Activated CD4-positive, CD25-positive, alpha-beta regulatory T cell treated with anti-CD3 and anti-CD28 coated beads, Interleukin-2, amount 50 U/mL, for 72 hours (primary cell): ENCODE results near the gene CNPY3.
"Not testable (repeated sequence)": the region's sequence is repeated elsewhere in the genome, so short reads cannot be mapped to it uniquely, and the experiment has no call there.

Experiments
- DNase-seq: peaks from one replicate; pipeline ENCODE4 v3.0.0; 2021

The CNPY3 gene

DNA sequence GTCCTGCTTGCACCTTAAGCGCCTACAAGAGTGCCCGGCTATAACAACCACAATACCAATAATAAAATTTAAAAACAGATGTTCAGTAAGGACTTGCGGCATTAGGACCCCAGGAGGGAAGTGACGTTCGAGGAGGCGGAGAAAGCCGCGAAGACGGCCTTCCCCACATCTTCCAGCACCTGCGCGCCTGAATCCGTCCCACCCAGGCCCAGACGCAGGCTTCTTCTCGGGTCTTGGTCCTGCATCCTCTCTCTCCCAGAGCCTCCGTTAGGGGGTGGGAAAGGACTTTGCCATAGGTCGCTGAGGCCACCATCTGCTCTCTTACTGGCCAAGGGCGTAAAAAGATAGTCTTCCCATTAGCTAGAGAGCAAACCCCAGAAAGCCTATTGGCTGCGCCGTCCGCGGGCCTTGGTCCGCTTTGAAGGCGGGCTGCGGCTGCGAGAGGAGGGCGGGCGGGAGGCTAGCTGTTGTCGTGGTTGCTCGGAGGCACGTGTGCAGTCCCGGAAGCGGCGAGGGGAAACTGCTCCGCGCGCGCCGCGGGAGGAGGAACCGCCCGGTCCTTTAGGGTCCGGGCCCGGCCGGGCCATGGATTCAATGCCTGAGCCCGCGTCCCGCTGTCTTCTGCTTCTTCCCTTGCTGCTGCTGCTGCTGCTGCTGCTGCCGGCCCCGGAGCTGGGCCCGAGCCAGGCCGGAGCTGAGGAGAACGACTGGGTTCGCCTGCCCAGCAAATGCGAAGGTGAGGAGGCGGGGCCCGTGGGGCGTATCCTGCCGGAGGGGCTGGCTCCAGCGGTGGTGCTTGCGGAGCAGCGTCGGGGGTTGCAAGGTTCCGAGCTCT, at the start of gene CNPY3:
CNPY3 (plus strand) TSS at position 495 of the 835 bp plus-strand sequence; CDS start at position 586, 91 bp downstream.
- DNase-seq, result peak; percentile 91

DNA sequence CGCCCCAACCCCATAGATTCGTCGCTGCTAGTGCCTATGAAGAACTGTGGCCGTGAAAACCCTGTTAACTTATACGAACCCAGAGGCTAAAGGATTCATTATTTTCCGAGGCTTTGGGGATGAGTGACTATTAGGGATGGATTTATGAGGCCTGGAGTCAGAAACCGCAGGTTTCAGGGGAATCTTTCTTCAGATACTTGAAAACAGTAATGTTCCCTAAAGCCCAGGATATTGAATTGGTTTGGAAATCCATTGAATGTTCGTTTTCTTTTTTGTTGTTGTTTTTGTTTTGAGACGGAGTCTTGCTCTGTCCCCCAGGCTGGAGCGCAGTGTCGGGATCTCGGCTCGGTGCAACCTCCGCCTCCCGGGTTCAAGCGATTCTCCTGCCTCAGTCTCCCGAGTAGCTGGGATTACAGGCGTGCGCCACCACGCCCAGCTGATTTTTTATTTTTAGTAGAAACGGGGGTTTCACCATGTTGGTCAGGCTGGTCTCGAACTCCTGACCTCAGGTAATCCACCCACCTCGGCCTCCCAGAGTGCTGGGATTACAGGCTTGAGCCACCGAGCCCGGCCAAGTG, 49.0 kb upstream of the CNPY3 start:
- DNase-seq, result peak; percentile 30

DNA sequence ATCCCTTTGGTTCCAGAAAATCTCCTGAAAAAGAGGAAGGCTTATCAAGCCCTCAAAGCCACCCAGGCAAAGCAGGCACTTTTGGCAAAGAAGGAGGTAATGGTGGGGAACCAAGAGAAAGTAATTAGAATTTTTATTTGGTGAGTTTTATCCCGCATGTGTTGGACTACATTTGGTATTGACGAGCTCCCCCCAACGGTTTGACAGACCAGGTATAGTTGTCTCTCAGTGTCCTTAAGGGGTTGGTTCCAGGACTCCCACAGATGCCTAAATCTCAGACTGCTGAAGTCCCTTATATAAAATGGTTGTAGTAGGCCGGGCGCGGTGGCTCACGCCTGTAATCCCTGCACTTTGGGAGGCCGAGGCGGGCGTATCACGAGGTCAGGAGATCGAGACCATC, 48.4 kb upstream of the CNPY3 start:
- not testable (repeated sequence) for DNase-seq

DNA sequence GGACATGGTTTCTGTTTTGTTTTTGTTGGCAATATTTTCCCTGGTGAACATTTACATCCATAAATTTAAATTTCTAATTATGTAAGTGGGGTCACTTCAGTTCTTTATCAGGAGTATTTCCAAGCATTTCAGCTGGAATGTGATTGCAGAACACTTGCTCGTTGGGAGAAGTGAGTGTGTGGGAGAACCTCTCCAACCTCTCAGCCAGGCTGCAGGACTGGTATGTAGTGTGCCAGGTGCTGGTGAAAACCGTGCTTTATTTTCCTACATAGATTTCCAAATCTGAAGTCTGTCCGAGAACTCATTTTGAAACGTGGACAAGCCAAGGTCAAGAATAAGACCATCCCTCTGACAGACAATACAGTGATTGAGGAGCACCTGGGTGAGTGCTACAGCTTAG, 43.6 kb upstream of the CNPY3 start:
- DNase-seq, result no peak

DNA sequence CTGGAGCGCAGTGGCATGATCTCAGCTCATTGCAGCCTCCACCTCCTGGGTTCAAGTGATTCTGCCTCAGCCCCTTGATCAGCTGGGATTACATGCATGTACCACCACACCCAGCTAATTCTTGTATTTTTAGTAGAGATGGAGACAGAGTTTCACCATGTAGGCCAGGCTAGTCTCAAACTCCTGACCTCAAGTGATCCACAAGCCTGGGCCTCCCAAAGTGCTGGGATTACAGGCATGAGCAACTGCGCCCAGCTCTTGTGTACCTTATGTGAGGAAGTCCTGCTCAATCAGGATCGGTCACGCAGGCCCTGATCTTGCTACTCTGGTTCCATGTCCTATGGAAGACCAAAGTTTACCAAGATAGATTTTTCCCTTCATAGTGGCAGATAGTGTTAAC, 41.1 kb upstream of the CNPY3 start:
- not testable (repeated sequence) for DNase-seq

DNA sequence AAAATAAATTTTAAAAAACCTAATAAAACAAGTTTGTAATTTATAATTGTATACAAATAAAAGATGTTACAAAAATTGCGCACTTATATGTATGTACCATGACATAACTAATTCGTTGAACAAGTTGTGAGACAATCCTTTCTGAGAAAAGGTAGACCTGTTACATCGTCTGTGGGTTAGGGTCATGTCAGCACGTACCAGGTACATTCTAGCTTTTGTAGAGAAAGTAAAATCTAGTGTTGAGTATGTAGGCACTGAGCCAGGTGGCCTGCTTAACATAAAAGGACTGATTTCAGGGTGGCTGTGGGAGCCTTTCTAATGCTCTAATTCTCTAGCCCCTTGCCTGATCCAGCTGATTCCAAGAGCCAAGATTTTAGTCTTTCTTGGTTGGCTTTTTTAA, 39.5 kb upstream of the CNPY3 start:
- DNase-seq, result no peak

DNA sequence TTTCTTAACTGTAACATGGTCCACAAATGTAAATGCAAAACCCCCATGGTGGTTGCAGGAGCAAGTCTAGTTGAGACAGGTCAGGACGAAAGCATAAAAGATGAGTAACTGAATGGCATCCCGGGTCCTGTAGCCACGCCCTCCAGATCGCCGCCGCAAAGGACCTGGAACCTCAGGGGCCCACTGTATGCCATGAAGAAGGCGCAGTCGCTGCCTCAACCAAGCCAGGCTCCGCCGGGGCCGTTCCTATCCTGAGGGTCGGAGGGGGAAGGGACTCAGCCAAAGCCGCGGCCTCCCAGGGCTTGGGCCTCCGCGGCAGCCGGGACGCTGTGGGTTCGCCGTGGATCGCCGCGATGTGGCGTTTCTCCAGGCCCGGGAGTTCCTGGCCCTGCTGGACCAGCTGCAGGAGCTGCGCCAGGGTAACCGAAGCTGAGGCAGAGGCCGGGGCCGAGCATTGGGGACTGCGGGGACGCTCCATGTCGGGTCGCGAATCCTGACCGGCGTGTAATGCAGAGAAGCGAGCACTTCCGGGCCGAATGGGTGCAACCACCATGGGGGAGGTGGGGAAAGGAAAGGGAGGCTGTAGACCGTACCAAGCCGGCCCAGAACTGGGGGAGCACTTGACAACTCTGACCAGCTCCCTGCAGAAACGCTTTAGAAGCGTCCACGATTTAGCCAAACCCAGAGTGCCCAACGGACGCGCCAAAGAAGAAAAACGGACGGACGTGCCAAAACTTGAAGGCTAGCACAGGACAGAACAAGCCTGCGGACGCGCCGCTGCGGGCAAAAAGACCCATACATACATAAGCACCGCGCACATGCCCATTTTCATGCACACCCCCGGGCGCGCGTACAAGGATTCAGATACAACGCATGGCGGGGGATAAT, 38.7 kb upstream of the CNPY3 start:
- peak; percentile 89 for DNase-seq

DNA sequence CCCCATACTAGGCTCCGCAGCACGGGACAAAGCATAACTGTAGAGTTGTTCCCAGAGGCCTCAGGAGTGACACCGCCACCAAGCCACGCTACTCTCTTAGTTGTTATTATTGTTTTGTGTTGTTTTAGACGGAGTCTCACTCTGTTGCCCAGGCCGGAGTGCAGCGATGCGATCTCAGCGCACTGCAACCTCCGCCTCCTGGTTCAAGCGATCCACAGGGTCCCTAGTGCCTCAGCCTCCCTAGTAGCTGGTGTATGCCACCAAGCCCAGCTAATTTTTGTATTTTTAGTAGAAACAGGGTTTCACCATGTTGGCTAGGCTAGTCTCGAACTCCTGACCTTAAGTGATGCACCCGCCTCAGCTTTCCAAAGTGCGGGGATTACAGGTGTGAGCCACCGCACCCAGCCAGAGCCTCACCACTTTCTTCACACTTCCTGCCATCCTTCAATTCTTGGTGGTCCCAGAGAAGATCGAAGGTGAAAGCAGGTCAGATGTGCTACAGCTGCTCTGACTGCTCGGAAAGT, 38.0 kb upstream of the CNPY3 start:
- DNase-seq, result no peak

DNA sequence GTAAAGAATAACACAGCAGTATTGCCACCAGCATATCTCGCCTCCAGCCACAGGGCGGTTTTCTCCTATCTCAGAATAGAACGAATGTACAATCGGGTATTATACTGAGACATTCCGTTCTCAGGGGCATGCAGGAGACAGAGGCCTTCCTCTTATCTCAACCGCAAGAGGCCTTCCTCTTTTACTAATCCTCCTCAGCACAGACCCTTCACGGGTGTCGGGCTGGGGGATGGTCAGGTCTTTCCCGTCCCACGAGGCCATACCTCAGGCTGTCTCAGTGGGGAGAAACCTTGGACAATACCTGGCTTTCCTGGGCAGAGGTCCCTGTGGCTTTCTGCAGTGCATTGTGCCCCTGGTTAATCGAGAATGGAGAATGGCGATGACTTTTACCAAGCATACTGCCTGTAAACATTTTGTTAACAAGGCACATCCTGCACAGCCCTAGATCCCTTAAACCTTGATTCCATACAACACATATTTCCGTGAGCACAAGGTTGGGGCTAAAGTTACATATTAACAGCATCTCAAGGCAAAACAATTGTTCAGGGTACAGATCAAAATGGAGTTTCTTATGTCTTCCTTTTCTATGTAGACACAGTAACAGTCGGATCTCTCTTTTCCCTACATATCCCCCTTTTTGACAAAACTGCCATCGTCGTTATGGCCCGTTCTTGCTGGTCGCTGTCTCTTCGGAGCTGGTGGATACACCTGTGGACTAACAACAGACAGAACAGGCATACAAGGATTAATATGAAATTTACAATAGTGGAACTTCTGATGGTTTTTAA, 35.0 kb upstream of the CNPY3 start:
- DNase-seq, result not testable (repeated sequence)

DNA sequence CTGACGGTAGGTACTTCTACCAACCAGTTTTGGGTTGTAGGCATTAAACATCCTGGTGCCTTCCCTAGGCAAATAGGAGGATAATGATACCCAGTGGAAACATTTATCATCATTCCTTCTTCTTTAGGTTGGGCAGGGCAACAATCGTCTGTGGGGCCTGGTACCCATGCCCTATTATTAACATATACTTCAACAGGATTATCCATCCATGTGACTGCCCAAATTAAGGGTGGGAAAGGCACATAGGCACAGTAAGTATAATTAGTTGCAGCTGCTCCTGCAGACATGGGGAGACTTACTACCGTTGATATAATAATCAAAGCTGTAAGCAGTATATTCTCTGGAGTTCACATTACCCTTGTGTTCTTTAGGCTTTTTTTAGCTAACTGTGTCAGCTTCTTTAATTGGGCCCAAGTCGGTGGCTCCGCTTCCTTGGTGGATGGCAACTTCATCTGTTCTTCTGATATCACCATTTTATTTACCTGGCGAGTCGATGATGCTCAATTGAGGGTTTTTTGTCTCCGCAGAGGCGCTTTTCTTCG, 33.0 kb upstream of the CNPY3 start:
- no peak for DNase-seq

DNA sequence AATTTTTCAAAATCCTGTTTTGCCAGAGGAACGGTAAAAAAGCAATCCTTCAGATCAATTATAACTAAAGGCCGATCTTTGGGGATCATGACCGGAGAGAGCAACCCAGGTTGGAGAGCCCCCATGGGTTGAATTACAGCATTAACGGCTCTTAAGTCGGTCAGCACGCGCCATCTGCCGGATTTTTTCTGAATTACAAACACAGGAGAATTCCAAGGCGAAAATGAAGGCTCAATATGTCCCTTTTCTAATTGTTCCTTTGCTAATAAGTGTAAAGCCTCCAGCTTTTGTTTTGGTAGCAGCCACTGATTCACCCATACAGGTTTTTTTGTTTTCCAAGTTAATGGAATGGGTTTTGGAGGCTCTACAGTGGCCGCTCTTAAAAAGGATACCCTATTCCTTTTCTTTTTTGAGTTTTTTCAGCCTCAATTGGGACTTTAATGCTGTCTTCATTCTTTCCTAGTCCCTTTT, 30.4 kb upstream of the CNPY3 start:
- DNase-seq, result peak; percentile 64

DNA sequence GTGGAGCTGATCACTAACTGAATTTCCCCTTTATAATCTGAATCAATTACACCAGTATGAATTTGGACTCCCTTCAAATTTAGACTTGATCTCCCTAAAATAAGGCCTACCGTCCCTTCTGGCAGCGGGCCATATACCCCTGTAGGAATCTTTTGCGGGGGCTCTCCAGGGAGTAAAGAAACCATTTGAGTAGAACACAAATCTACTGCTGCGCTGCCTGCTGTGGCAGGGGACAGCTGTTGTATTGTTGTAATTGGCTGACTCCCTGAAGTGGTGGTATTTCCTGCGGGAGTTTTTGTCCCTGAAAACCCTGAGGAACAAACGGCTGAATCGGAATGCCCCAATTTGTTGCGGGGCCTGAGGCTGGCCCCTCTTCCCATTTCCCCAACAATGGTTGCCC, 29.4 kb upstream of the CNPY3 start:
- no peak for DNase-seq

DNA sequence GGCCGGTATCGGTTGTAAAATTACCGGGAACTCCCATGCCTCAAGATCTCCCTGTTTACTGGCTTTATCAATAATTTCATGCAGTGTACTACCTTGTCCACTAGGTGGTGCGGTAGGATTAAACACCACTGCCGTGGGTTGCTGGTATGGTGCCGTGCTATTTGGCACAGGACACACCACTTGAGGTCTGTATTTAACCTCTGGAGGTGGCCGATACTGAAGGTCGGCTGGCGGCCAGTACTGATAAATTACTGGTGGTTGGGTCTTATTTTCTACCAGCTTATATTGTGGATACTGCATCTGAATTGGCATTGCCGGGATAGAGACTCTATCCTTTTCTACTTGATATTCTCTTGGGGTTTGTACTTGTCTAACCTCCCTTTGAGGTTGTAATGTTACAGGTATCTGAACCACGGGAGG, 27.7 kb upstream of the CNPY3 start:
- DNase-seq, result peak; percentile 59

DNA sequence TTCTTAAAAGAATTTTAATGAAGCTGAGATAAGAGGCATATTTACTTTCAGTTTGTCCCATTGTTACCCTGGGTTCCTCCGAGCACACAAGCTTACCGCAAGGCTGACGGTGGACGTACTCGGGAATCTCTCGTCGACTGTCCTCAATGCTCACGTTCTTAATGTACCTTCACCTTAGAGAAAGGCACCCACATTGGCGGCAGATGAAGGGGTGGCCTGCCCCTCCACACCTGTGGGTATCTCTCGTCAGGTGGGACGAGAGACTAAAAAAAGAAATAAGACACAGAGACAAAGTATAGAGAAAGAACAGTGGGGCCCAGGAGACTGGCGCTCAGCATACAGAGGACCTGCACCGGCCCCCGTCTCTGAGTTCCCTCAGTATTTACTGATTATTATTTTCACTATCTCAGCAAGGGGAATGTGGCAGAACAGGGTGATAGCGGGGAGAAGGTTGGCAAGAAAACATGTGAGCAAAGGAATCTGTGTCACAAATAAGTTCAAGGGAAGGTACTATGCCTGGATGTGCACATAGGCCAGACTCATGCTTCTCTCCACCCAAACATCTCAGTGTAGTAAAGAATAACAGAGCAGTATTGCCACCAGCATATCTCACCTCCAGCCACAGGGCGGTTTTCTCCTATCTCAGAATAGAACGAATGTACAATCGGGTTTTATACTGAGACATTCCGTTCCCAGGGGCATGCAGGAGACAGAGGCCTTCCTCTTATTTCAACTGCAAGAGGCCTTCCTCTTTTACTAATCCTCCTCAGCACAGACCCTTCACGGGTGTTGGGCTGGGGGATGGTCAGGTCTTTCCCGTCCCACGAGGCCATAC, 26.6 kb upstream of the CNPY3 start:
- DNase-seq, result not testable (repeated sequence)

DNA sequence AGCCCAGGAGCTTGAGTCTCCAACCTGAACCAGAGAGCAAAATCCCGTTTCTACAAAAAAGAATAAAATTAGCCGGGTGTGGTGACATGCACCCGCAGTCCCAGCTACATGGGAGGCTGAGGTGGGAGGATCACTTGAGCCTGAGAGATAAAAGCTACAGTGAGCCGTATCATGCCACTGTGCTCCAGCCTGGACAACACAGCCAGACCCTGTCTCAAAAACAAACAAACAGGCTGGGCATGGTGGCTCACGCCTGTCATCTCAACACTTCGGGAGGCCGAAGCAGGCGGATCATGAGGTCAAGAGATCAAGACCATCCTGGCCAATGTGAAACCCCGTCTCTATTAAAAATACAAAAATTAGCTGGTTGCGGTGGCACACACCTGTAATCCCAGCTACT, 24.8 kb upstream of the CNPY3 start:
- no peak for DNase-seq

DNA sequence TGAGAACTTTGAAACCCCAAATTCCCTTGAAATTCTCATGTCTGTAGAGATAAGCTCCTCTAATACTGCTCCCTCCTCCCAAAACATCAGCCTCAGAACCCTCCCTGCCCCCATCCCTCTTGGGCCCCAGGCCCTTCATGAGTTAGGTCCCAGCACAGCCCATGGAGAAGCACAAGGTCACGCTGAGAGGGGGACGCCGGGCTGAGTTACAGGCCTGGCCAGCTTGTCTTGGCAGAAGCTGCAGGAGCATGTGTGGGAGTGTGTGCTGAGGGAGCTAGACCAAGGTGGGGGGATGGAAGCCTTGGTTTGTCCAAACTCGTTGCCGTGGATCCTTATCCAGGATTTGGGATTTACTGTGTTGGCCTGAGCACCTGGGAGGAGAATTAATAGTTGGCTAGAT, 21.9 kb upstream of the CNPY3 start:
- no peak for DNase-seq

DNA sequence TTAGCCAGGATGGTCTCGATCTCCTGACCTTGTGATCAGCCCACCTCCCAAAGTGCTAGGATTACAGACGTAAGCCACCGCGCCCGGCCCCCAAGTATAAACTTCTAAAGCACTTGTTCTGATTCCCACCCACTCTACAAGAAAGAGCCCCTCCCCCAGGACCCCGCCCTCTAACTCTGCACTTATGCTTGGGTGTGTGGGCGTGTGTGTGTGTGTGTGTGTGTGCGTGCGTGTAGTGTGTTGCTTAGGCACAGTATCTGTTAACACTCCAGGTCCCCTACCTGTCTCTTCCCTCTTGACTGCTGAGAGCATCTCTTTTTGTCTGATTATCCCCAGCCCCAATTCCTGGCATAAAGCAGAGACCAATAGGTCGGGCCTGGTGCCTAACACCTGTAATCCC, 19.4 kb upstream of the CNPY3 start:
- DNase-seq, result no peak

DNA sequence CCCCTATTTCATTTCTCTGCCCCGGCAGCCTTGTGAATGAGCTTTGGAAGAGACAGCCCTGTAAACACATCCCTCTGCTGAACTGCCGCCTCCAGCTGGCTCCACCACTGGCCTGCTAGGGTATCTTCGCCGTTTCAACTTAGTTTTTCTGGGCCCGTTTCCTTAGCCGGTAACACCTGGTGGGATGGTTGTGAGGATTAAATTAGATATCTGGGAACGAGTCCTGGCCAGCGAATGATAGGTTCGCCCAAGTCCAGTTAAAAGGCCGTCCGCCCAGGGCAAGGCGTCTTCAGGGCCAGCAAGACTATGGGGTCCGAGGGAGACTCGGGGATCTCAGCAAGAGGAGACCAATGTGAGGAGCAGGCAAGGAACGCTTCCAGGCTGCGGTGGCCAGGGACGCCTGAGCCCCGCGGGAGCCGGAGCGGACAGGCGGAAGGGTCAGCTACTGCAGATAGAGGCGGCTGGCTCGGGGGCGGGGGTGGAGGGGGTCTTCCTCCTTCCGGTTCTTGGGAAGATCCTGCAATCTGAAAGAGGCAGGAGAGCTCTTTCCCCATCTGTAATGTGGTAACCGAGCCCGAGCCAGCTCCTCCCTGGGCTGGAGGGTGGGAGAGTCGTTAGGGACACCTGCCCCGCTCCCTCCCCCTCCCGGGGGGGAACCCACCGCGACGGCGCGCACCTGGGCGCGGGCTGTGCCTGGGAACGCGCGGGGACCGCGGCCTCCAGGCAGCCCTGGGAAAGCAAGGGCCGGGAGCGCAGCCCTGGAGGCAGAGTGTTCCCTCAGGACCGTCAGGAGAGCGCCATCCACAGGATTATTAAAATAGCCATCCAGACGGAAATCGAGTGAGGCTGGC, 17.9 kb upstream of the CNPY3 start:
- DNase-seq, result no peak

DNA sequence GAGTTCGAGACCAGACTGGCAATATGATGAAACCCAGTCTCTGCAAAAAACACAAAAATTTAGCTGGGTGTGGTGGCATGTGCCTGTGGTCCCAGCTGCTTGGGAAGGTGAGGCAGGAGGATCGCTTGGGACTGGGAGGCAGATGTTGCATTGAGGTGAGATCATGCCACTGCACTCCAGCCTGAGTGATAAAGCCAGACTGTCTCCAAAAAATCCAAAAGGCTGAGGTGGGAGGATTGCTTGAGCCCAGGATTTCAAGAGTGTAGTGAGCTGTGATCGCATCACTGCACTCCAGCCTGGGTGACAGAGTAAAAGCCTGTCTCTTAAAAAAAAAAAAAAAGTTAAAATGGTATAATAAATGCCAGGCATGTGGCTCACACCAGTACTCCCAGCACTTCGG, 14.7 kb upstream of the CNPY3 start:
- no peak for DNase-seq

DNA sequence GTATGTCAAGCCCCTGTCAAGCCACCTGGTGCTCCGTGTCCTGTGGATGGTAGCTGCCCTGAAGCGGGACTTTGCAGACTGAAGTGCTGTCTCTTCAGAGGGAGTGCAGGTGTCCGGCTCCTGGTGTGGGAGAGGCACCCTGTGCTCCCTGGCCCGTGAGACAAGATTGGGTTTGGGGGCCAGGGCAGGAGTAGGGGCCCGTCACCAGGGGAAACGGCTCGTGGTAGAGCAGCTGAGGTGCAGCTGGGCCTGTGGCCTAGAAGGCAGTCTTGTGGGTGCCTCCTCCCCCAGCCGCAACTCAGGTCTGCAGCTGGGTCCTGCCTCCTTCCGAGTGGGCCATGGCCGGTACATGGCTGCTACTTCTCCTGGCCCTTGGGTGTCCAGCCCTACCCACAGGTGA, 13.5 kb upstream of the CNPY3 start, which contains the start of gene PTCRA:
PTCRA (plus strand) TSS at position 322 of the 400 bp plus-strand sequence; CDS start at position 339, 17 bp downstream.
- DNase-seq, result no peak
